NCI-H345 treated with DMSO at 0.1 percent for 48 hours (cell line): ENCODE measurements around the gene SRRT.

Source experiments
- DNase-seq: peaks from one replicate; lab custom pipeline; 2025; ENCODE audit not compliant: unreplicated experiment; lab: John Stamatoyannopoulos, UW

SRRT gene

DNA sequence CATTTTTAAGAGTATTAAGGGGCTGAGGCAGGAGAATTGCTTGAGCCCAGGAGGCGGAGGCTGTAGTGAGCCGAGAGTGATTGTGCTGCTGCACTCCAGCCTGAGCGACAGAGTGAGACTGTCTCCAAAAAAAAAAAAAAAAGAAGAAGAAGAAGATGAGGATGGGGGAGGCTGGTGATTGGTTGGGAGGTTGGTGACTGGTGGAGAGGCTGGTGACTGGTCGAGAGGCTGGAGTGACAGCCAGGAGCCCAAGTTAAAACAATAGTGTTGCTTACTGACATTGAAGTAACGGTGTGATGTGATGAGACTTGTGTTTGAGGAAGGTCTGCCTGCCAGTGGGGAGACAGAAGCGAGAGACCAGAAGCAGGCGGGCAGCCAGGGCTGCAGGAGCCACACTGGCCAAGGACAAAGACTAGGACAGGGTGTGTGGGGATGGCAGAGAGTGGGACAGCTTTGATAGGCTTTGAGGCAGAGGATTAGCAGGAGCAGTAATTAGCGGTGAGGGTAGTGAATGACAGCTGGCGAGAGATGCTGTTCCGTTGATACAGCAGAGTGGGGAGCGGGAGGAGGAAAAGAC is 4.9 kb downstream of the SRRT start:
- DNase-seq = no peak

DNA sequence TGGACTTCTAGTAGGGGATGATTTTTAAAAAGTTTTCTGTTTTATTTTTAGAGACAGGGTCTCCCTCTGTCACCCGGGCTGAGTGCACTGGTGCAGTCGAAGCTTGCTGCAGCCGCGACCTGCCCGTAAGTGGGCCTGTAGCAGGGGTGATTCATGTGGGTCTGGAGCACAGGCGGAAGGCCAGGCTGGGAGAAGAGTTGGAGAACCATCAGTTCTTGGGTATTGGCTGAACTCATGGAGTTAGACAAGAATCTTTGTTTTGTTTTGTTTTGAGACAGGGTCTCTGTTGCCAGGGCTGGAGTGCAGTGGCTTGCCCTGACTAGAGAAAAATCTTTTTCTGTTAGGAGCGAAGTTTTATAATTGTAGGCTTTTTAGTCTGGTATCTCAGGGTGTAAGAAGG is 5.7 kb downstream of the SRRT start:
- no peak for DNase-seq

DNA sequence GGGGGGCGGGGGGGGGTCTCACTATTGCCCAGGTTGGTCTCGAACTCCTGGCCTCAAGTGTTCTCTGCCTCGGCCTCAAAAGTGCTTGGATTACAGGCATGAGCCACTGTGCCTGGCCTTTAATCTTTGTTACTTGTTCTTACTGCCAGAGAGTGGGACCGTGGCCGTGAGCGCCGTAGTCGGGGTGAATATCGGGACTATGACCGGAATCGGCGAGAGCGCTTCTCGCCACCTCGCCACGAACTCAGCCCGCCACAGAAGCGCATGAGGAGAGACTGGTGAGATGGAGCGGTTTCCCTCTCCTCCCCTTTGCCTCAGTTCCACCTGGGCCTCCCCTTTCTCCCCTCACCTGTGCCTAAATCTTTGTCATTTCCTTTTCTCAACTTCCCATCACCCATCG is 6.2 kb downstream of the SRRT start:
- no peak for DNase-seq

DNA sequence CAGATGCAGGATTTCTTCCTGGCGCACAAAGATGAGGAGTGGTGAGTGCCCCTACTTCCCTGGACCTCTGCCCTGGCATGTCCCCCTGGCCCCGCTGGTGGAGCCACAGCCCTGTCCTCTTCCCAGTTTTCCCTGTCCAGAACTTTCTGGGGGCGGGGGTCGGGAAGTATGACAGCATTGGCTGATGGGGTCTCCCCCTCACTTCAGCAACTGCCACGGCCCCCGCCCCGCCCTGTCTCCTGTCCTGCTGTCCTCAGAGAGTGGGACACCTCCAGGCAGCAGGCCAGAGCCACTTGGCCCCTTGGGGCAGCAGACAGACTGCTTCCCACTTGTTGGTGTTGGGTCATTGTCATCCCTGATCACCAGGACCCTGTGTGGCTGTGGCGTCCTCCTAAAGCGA is 7.3 kb downstream of the SRRT start:
- no peak for DNase-seq

DNA sequence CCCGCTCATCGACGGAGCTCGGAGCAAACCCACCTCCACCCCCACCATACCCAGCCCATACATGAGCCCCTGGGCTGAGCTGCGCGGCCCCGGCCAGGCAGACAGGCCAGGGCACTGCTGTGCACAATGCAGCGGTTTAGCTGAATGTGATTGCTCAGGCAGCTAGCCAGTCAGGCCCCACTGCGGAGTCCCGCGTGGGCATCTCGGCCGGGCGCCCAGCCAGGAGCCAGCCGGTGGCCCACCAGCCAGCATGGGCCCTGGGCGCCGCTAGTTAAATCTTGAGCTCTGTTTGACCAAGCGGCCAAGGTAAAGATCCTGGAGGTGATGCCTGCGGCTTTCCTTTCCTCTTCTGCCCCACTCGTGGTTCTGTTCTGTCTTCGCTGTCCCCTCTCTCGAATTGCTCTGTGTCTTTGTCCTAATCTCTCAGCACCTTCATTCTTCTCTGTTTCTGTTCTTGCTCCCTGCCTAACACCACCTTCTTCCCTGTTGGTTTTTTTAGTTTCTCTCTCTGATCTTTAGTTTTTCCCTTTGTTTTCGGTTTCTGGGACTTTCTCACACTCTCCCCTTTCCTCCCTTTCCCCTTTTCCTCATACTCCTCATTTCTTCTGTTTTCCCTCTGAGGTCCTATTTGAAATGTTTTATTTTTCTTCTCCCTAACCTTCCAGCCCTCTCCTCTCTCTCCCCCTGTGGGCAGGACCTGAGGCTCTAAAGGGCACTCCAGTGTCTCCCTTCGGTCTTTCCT is 8.1 kb downstream of the SRRT start:
- no peak for DNase-seq

DNA sequence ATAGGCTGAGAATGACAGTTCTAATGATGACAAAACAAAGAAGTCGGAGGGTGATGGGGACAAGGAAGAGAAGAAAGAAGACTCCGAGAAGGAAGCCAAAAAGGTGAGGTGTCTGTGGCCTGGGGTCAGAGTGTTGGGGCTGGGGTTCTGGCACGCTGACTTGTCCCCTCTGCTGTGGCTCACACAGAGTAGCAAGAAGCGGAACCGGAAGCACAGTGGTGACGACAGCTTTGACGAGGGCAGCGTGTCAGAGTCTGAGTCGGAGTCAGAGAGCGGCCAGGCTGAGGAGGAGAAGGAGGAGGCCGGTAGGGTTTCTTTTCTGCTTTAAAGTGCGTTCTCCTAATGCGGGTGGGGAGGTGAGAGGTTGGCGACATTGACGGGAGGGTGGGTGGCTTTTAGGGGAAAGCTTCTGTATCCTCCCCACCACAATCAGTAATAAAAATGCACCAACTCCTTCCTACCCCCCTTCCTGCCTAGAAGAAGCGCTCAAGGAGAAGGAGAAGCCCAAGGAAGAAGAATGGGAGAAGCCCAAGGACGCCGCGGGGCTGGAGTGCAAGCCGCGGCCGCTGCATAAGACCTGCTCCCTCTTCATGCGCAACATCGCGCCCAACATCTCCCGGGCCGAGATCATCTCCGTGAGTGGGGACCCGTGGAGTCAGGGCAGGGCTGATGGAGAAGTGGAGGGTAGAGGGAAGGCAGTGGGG is 10.0 kb downstream of the SRRT start:
- no peak for DNase-seq

DNA sequence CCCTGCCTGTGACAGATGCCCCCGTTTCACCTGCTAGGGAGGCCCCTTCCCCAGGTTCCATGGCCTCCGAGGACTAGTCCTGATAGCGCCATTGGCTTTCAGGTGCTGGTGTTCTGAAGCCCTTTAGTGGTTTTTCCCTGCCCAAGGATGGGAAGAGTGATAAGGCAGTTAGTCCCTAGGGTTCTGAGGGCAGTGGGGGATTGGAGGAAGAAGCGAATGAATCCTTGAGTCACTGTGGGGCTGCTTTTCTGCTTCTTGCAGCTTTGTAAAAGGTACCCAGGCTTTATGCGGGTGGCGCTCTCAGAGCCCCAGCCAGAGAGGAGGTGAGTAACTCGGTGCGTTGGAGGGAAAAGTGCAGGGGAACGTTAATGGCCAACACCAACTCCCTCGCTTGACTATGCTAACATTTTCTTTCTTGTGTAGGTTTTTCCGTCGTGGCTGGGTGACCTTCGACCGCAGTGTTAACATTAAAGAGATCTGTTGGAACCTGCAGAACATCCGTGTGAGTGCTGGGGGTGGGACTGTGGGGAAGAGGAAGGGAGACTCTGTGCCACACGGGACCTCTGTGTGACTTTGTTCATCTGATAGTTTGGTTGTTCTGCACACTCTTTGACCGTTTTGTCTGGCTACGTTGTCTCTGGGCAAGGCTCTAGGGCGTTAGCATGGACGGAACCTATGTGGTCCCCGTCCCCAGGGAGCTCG is 10.7 kb downstream of the SRRT start:
- DNase-seq = no peak

DNA sequence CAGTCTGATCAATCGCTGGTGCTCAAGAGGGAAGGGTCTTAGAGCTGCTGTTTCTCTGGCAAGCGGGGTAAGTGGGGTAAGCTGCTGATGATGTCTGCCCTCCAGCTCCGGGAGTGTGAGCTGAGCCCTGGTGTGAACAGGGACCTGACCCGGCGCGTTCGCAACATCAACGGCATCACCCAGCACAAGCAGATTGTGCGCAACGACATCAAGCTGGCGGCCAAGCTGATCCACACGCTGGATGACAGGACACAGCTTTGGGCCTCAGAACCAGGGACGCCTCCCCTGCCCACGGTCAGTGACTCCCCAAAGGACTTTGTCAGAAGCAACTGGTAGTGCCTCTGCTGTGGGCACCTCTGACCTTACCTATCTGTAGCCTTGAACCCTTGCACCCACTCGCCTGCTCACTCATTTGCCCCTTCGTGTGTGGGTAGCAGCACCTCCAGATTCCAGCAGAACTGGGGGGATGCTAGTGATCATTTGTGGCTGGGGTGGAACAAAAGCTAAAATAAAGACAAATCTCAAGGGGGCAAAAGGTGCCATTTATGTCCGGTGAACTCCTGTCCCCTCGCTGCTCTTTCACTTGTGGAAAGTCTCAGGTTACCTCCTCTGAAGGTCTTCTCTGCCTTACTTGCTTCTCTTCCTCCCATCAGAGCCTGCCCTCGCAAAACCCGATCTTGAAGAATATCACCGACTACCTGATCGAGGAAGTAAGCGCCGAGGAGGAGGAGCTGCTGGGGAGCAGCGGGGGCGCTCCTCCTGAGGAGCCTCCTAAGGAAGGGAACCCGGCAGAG is 11.4 kb downstream of the SRRT start:
- no peak for DNase-seq

DNA sequence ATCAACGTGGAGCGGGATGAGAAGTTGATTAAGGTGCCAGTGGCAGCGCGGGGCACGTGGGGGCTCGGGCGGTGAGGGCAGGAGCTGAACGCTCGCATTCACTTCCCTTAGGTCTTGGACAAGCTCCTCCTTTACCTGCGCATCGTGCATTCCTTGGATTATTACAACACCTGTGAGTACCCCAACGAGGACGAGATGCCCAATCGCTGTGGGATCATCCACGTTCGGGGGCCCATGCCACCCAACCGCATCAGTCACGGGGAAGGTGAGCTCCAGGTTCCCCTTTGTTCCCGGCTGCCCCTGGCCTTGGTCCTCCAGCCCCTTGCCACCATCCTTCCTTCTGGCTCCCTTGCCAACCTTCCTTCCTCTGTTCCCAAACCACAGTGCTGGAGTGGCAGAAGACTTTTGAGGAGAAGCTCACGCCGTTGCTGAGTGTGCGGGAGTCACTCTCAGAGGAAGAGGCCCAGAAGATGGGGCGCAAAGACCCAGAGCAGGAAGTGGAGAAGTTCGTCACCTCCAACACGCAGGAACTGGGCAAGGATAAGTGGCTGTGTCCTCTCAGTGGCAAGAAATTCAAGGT is 12.1 kb downstream of the SRRT start:
- DNase-seq = no peak

DNA sequence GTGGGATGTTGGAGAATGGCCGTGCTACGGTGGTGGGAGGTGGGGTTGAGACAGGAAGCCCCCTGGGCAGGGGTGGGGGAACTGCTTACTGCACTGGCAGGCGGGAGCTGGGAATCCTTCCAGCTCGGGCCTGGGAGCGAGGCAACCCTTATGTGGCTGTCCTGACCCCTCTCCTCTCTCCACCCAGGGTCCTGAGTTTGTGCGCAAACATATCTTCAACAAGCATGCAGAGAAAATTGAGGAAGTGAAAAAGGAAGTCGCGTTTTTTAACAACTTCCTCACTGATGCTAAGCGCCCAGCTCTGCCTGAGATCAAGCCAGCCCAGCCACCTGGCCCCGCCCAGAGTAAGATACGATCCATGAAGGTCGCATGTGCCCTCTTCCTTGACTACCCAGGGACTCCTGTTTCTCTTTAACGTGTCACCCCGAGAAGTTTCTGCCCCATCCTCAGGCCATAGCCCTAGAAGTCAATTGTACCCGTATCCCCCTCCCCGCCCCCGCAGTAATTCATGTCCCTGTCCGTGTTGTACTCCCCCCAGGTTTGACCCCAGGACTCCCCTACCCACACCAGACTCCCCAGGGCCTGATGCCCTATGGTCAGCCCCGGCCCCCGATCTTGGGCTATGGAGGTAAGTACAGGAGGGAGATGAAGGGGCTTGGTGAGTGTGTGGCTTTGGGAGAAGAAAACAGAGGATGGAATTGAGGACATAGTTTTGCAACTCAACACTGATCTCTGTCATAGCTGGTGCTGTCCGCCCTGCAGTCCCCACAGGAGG is 12.8 kb downstream of the SRRT start:
- no peak for DNase-seq

DNA sequence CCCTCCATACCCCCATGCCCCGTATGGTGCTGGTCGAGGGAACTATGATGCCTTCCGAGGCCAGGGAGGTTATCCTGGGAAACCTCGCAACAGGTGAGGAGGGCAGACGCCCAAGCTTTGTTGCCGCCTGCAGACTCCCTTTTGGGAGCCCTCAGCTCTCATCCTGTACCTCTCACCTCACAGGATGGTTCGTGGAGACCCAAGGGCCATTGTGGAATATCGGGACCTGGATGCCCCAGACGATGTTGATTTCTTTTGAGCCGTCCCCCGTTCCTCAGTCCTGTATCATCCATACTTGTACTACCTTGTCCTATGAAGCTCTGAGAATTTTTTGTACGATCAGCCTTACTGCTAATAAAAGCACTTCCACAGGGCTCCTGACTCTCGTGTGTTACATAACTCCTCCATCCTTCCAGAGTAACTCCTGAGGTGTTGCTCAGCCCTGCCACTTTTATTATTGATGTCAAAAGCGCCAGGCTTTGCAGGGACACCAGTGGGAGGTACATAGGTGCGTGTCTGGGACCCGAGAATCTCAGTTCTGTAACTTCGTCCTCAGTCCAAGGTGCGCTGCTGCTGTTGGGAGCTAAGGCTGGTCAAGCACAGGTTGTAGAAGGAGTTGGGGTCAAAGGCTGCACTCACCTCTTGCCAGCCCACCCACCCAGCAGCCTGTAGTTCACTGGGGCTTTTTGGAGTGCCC is 13.5 kb downstream of the SRRT start:
- no peak for DNase-seq

DNA sequence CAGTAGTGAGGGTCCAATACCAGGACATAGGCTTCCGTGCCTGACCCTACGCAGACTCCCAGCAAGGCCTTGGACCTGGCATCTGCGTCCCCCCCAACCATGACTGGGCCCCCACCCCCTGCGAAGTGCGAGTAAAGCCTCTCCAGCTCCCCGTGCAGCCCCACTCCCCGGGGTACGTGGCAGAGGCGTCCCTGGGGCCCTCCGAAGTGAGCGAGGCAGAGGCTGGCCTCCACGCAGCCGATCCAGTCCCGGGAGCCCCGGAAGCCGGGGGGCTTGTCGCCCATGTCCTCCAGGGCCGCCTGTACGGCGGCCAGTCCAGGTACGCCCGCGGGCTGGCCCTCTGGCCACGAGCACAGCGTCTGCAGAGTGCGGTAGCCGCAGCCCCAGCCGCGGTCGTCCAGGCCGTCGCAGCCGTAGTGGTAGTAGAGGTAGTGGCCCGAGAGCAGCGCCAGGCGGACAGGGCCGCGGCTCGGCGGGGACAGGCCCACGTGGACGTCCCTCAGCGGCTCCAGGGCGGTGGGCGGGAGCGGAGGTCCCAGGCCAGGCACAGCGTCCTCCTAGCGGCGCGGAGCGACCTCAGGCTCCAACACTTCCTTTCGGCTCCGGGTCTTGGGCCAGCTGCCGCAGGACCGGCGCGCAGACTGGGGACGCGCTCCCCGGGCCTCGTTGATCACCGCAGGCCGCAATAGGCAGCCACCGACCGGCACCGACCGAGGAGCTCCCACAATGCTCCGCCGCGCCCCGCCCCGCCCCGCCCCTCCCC is 14.3 kb downstream of the SRRT start, which contains the start of gene UFSP1:
UFSP1 (minus strand) TSS at position 728 of the 763 bp plus-strand sequence; CDS start at position 284, 444 bp downstream.
- no peak for DNase-seq

DNA sequence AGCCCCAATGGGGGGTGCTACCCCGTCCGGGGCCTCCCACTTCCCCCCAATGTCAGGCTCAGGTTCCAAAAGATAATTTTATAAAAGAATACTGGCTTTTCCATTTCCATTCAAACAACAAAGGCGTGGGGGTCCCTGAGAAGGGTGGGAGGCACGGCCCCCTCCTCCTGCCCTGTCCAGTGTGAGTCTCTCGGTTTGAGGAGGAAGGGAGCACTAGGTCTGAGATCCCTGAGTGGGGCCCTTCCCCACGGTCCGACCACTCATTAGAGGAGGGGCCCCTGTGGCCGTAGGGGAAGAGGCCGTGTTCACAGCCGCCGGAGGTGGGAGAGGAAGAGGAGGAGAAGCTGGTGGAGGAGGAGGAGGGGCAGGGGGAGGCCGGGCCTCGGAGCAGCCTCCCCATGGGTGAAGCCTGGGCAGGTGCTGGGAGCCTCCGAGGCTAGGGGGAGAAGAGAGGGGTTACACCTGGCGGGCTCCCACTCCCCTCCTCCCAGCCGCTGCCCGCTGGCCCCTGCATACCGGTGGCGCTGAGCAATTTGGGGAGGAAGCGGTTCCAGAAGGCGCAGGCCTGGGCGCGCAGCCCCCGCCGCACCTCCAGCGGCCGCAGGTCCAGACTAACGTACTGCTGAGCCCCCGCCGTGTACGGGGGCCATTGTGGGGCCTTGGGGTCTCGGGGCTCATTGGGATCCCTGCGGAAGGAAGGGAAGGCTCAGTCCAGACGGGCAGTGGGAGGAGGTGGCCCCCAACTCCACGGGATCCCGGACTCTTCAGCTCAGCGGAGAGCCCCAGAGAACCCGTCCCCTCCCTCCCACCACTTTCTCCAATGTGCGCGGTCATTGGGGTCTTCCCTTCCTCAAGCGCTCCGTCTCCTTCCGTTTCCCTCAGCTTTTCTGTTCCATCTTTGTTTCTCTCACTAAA is 16.0 kb downstream of the SRRT start:
- no peak for DNase-seq

DNA sequence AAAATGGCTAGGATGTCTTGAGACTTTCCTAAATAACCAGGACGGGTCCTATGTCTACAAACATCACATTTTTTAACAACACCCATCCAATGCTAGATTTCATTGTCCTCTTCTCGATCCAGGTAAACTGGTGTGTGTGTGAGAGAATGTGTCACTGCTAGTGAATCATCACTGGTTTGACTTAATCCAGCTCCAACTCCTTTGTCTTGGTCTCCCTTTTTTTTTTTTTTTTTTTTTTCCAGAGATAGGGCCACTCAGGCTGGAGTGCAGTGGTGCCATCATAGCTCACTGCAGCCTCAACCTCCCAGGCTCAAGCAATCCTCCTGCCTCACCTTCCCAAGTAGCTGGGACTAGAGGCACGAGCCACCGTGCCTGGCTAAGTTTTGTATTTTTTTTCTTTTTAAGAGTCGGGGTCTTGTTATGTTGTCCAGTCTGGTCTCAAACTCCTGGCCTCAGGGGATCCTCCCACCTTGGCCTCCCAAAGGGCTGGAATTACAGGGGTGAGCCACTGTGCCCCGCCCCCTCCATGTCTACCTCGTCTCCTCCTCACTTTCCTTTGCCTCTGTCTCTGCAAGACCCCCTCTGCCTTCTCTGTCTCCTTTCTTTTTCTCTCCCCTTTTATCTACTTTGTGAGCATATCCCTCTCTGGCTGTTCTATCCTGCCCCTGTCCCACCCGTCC is 16.8 kb downstream of the SRRT start:
- no peak for DNase-seq

DNA sequence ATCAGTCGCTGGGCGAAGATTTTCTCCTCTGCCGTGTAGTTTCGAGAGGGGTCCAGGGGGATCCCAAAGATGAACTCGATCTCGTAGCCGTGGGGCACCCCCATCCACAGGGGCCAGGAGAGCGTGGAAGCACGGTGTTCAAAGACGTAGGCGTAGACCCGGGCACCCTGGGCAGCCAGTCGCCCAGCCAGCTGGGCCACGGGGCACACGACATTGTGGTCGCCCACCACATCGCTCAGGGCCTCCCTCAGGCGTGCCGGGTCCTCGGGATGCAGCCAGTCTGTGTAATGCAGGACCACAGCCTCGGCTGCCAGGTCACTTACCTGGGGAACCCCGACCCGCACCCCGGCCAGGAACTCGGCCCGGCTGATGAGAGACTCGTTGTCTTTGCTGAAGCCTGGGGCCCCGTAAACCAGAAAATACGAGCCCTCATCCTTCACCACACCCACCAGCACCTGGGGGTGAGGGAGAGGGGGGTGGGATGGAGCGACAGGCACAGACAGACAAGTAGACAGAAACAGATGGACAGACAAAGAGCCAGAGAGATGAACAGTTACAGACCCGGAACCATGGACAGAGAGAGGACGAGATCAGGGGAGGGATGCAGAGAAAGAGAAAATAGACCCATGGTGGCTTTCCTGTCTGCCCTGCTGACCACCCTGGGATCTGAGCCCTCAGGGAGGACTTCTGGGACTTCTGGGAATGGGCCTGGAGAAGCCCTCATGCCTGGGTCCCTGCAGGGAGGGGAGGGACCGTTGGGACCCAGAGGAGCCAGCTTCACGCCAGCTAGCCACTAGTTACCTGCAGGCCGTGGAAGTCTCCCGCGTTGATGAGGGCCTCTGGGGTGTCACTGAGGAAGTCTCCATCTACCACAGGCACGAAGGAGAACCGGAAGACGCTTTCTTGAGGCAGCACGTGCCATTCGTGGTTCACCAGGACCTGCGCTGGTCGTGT is 17.7 kb downstream of the SRRT start:
- no peak for DNase-seq
